Adrenal gland (tissue), 12 donors: ENCODE results near the gene TCF7L1. TPM values are rescaled to one million over a fixed set of nuclear protein-coding genes. Genes with fewer than 3 reads are reported as not detected.

Source experiments
- DNase-seq, 7 donors: peaks; one replicate each; pipeline ENCODE4 v3.0.0-alpha.2; 2019 to 2020
- H3K27ac ChIP-seq, 5 donors: fragments of 200-600 bp; sonication (generic) in 4 of 5; 1 replicate in 3 of 5; 2 replicates in 2 of 5; pipeline versions ENCODE4 v1.5.1 to v1.8.0; 2016 to 2020; ENCODE audit warnings: mild to moderate bottlenecking in 1 of 5
- H3K27me3 ChIP-seq: fragments of 200-600 bp; 2 replicates; pipeline ENCODE4 v1.8.0; 2021
- H3K36me3 ChIP-seq, 2 donors: fragments of 200-600 bp; replicated peaks in 1 of 2; 1 replicate in 1 of 2; 2 replicates in 1 of 2; pipeline versions ENCODE4 v1.5.1 to v1.8.0; 2018 to 2022
- H3K4me1 ChIP-seq, 2 donors: fragments of 200-600 bp; replicated peaks in 1 of 2; 1 replicate in 1 of 2; 2 replicates in 1 of 2; pipeline versions ENCODE4 v1.5.1 to v1.8.0; 2018 to 2021
- H3K4me3 ChIP-seq, 4 donors: fragments of 200-600 bp; sonication (generic) in 3 of 4; one replicate each; pipeline ENCODE4 v1.5.1; 2016 to 2018
- H3K9me3 ChIP-seq, 3 donors: fragments of 200-600 bp; sonication (generic) in 1 of 3; replicated peaks in 1 of 3; 1 replicate in 2 of 3; 2 replicates in 1 of 3; pipeline versions ENCODE4 v1.5.1 to v1.8.0; 2016 to 2021
- CTCF ChIP-seq, 6 experiments: fragments of 450-650 bp in 4 of 6; fragments of 200-600 bp in 2 of 6; sonication (generic) in 1 of 6; IDR thresholded peaks; 1 replicate in 5 of 6; 2 replicates in 1 of 6; pipeline versions ENCODE4 v1.5.1 to v1.8.0; 2016 to 2021; ENCODE audit warnings: antibody characterized with exemption in 6 of 6, mild to moderate bottlenecking in 2 of 6, moderate library complexity in 1 of 6
- POLR2A ChIP-seq, 2 donors: fragments of 450-650 bp; IDR thresholded peaks; one replicate each; pipeline ENCODE4 v1.6.1; 2017; ENCODE audit warnings: antibody characterized with exemption in 2 of 2, mild to moderate bottlenecking in 2 of 2, moderate library complexity in 1 of 2
- WGBS, 4 donors: extraction: QIAGEN DNeasy Blood & Tissue Kit in 2 of 4; methylation state at CpG; one replicate each; pipeline versions ENCODE4 v1.1.5 to v1.1.7; 2013 to 2017; 5-methylcytosine and 5-hydroxymethylcytosine counted together
- intact Hi-C, 2 donors: fragments of 100-400 bp; cut with DNase I; formaldehyde crosslinking; loops; one replicate each; pipeline versions ENCODE4 v1.14.1 to v1.15.0; 2022 to 2023
- polyA plus RNA-seq, 3 donors: library from polyadenylated mRNA; stranded (reverse); fragments of 200-250 nt in 2 of 3; fragments of 350-450 nt in 1 of 3; fragmentation: Illumina TruSeq in 1 of 3; extraction: RNeasy Lipid Tissue Mini Kit (QIAGEN cat#74804) in 1 of 3; gene quantifications; one replicate each; pipeline ENCODE4 v1.2.3, GENCODE V29; 2013 to 2014
- total RNA-seq, 9 donors: library from RNA; depleted of rRNA in 4 of 9; stranded (reverse); fragments of >200 nt in 4 of 9; fragments of 120-200 nt in 1 of 9; fragmentation: NEBNext Ultra II Directional in 1 of 9; extraction: Animal tissue kit (Norgen Biotek cat#: 25700) in 1 of 9; gene quantifications; one replicate each; pipeline versions ENCODE4 v1.1.0 to v1.2.4, GENCODE V29; 2013 to 2023
- donor health status: healthy with polysubstance abuse.
- donor health status: Bipolar disorder and iron deficiency.
- donor health status: DM: yes; HTN: yes; CAD: no.
- donor health status: DM: no; HTN: no; CAD: no.
- donor health status: DM: no; HTN: no; CAD: no.
- donor health status: DM: yes; HTN: yes; CAD: no.

The TCF7L1 gene
- total and polyA plus RNA-seq, 12 donors = 0.36 to 8.9 (median 3.2) TPM

GRCh38 chr2:85238607-85239006 is 105.4 kb downstream of the TCF7L1 start:
- DNase-seq = no peak
- WGBS, 4 donors = 93 to 97% (median 95%) methylated on average over 8 of the region's 8 CpGs
- H3K36me3 ChIP-seq = no peaks in the 10 kb centered on the region
- H3K27ac ChIP-seq = no peak overlapping the region
- H3K27me3 ChIP-seq = no peaks in the 10 kb centered on the region
- intact Hi-C loops = no loop called here
- H3K9me3 ChIP-seq = no peaks in the 10 kb centered on the region
- TF ChIP-seq POLR2A (IDR thresholded peaks at IDR 0.05) (no peak), CTCF (IDR thresholded peaks at IDR 0.05) (no peak)
- H3K4me3 ChIP-seq = no peak overlapping the region
- H3K4me1 ChIP-seq = peaks cover 0 to 17% of the 10 kb centered on the region in 2 donors

GRCh38 chr2:85239102-85239501 is 105.9 kb downstream of the TCF7L1 start:
- intact Hi-C loops = no loop called here
- TF ChIP-seq CTCF (IDR thresholded peaks at IDR 0.05) (no peak), POLR2A (IDR thresholded peaks at IDR 0.05) (no peak)
- H3K27ac ChIP-seq = no peak overlapping the region

GRCh38 chr2:85240055-85240454 is 106.9 kb downstream of the TCF7L1 start:
- H3K36me3 ChIP-seq = no peaks in the 10 kb centered on the region
- 58 to 64% (median 61%) methylated on average over 8 of the region's 8 CpGs for WGBS, 4 donors
- peaks cover 0 to 17% of the 10 kb centered on the region in 2 donors for H3K4me1 ChIP-seq
- no peaks in the 10 kb centered on the region for H3K9me3 ChIP-seq
- intact Hi-C loops = no loop called here
- no peak overlapping the region for H3K27ac ChIP-seq
- no peaks in the 10 kb centered on the region for H3K27me3 ChIP-seq
- no peak for DNase-seq
- H3K4me3 ChIP-seq = no peak overlapping the region
- TF ChIP-seq POLR2A (IDR thresholded peaks at IDR 0.05) = no peak
- no peak for TF ChIP-seq CTCF (IDR thresholded peaks at IDR 0.05)

More at GRCh38 chr2:85239102-85239501, 105.9 kb downstream of the TCF7L1 start:
- Histone ChIP-seq H3K27me3 (no peaks in the 10 kb centered on the region), H3K4me3 (no peak overlapping the region), H3K9me3 (no peaks in the 10 kb centered on the region), H3K4me1 (peaks cover 0 to 17% of the 10 kb centered on the region in 2 donors), H3K36me3 (no peaks in the 10 kb centered on the region)
- WGBS, 4 donors = 85 to 93% (median 86%) methylated on average over 3 of the region's 3 CpGs
- DNase-seq = no peak

GRCh38 chr2:85242321-85242720 is 109.1 kb downstream of the TCF7L1 start:
- H3K9me3 ChIP-seq = no peaks in the 10 kb centered on the region
- H3K36me3 ChIP-seq = no peaks in the 10 kb centered on the region
- intact Hi-C loops = no loop called here
- no peak for TF ChIP-seq CTCF (IDR thresholded peaks at IDR 0.05)
- no peak for TF ChIP-seq POLR2A (IDR thresholded peaks at IDR 0.05)
- no peak for DNase-seq
- no peak overlapping the region for H3K27ac ChIP-seq
- H3K4me1 ChIP-seq = peaks cover 0 to 17% of the 10 kb centered on the region in 2 donors
- H3K27me3 ChIP-seq = no peaks in the 10 kb centered on the region
- H3K4me3 ChIP-seq = no peak overlapping the region
- 90 to 97% (median 91%) methylated on average over 7 of the region's 7 CpGs for WGBS, 4 donors
